HFFc6 (cell line): ENCODE data around the gene KRTAP29-1. TPM values are rescaled to one million over a fixed set of nuclear protein-coding genes. Genes with fewer than 3 reads are reported as not detected.
A peak's percentile ranks its signal among the peaks of the same experiment; 100 is the strongest.

ENCODE experiments used
- DNase-seq: peaks from one replicate; pipeline ENCODE4 v3.0.0-alpha.2; 2018
- H3K27ac Mint-ChIP-seq: 2 replicates; pipeline ENCODE4 v1.8.0; 2020; ENCODE audit warnings: mild to moderate bottlenecking, mixed read lengths
- H3K27me3 Mint-ChIP-seq: 2 replicates; pipeline ENCODE4 v1.8.0; 2021; ENCODE audit warnings: mild to moderate bottlenecking, moderate library complexity, mixed read lengths; ENCODE audit not compliant: insufficient read depth
- H3K36me3 Mint-ChIP-seq: 2 replicates; pipeline ENCODE4 v1.8.0; 2021; ENCODE audit warnings: low read depth, mixed read lengths
- H3K4me1 Mint-ChIP-seq: 2 replicates; pipeline ENCODE4 v1.8.0; 2020; ENCODE audit warnings: low read depth, mixed read lengths
- H3K4me3 Mint-ChIP-seq: 2 replicates; pipeline ENCODE4 v1.8.0; 2020; ENCODE audit warnings: mild to moderate bottlenecking, moderate library complexity, mixed read lengths
- H3K9me3 Mint-ChIP-seq: 2 replicates; pipeline ENCODE4 v1.8.0; 2020; ENCODE audit warnings: mild to moderate bottlenecking, mixed read lengths
- CTCF ChIP-seq: fragments of 200-600 bp; sonication (generic); IDR thresholded peaks from 2 replicates; pipeline ENCODE4 v1.5.0; 2021; ENCODE audit warnings: antibody characterized with exemption, mild to moderate bottlenecking
- total RNA-seq, 6 experiments: library from RNA; stranded (reverse); fragmentation: NEBNext Ultra II Directional; extraction: Animal tissue kit (Norgen Biotek cat#: 25700); gene quantifications; 2 replicates in 1 of 6; 3 replicates in 5 of 6; pipeline ENCODE4 v1.2.3, GENCODE V29; 2021

Gene KRTAP29-1
- total RNA-seq, 6 experiments from 2014 or later: not detected

- peaks cover 5% of the 10 kb centered on the region for H3K36me3 Mint-ChIP-seq
- no peaks in the 10 kb centered on the region; the same call in 1 of the 2 replicates for H3K27me3 Mint-ChIP-seq
- peaks cover 35% of the 10 kb centered on the region for H3K4me1 Mint-ChIP-seq
- TF ChIP-seq CTCF: no peak
- no peak overlapping the region for H3K27ac Mint-ChIP-seq
- no peak overlapping the region for H3K4me3 Mint-ChIP-seq
- DNase-seq: no peak
- H3K9me3 Mint-ChIP-seq: peaks cover 1% of the 10 kb centered on the region; the same call in 1 of the 2 replicates
Measured at GRCh38 chr17:41325611-41326010, 23.0 kb upstream of the KRTAP29-1 start.

- no peaks in the 10 kb centered on the region; the same call in 1 of the 2 replicates for H3K27me3 Mint-ChIP-seq
- peaks cover 10% of the 10 kb centered on the region for H3K36me3 Mint-ChIP-seq
- H3K9me3 Mint-ChIP-seq: peaks cover 6% of the 10 kb centered on the region
Measured at GRCh38 chr17:41325126-41325525, 22.5 kb upstream of the KRTAP29-1 start.

GRCh38 chr17:41324180-41325075, 21.8 kb upstream of the KRTAP29-1 start:
- no peak overlapping the region for H3K4me3 Mint-ChIP-seq
- no peak for DNase-seq
- H3K27ac Mint-ChIP-seq: no peak overlapping the region
- TF ChIP-seq CTCF: peak; percentile 62
- H3K4me1 Mint-ChIP-seq: peaks cover 31% of the 10 kb centered on the region
- peaks cover 13% of the 10 kb centered on the region for H3K9me3 Mint-ChIP-seq
- H3K27me3 Mint-ChIP-seq: no peaks in the 10 kb centered on the region; the same call in 1 of the 2 replicates
- peaks cover 17% of the 10 kb centered on the region for H3K36me3 Mint-ChIP-seq

More at GRCh38 chr17:41325126-41325525, 22.5 kb upstream of the KRTAP29-1 start:
- Mint-ChIP-seq H3K4me1 (peaks cover 35% of the 10 kb centered on the region), H3K27ac (no peak overlapping the region), H3K4me3 (no peak overlapping the region)
- no peak for DNase-seq
- TF ChIP-seq CTCF: no peak

GRCh38 chr17:41322903-41323895, 20.5 kb upstream of the KRTAP29-1 start:
- Mint-ChIP-seq H3K27me3 (no peaks in the 10 kb centered on the region; the same call in 1 of the 2 replicates), H3K4me3 (no peak overlapping the region), H3K36me3 (peaks cover 22% of the 10 kb centered on the region), H3K4me1 (peaks cover 22% of the 10 kb centered on the region), H3K9me3 (peaks cover 19% of the 10 kb centered on the region), H3K27ac (peak overlapping the region; percentile 51; the same call in 1 of the 2 replicates)
- no peak for DNase-seq
- no peak for TF ChIP-seq CTCF
